ENCODE data around the gene POP4.

The POP4 gene

DNA sequence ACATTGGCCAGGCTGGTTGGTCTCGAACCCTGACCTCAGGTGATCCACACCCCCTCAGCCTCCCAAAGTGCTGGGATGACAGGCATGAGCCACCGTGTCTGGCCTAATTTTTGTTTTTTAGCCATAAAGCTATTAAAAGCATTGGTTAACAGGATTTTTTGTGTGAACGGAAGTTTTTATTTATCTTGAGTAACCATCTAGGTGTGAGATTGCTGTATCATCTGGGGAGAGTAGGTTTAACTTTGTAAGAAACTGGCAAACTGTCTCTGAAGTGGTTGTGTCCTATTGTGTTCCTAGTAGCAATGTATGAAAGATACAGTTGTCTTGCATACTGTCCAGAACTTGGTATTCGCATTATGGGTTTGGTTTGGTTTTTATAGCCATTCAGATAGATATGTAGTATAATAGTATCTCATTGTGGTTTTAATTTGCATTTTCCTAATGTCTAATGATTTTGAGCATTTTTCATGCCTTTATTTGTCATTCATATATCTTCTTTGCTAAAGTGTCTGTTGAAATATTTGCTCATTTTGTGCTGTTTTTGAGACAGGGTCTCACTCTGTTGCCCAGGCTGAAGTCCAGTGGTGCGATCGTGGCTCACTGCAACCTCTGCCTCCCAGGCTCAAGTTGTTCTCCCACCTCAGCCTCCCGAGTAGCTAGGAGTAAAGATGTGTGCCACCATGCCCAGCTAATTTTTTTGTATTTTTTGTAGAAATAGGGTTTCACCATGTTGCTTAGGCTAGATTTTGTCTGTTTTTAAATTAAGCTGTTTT lies 45.7 kb downstream of the POP4 start:
- Histone ChIP-seq H3K4me3 (ENCODE audit: control insufficient read depth in 1 of 7, extremely low read depth in 1 of 7, insufficient read depth in 4 of 7, low read depth in 2 of 7, low read length in 6 of 7) (no peak overlapping the region), H3K9me3 (ENCODE audit: control extremely low read depth in 1 of 5, control insufficient read depth in 4 of 5, insufficient read depth in 2 of 5, low read depth in 1 of 5, low read length in 4 of 5) (no peaks in the 10 kb centered on the region), H3K27ac (ENCODE audit: insufficient read depth in 1 of 2, low read depth in 1 of 2, low read length in 2 of 2, poor library complexity in 1 of 2, severe bottlenecking in 2 of 2) (no peak overlapping the region), H3K27me3 (replicated peaks in 2 of 5; ENCODE audit: control insufficient read depth in 4 of 5, insufficient read depth in 5 of 5, low read length in 4 of 5) (no peaks in the 10 kb centered on the region), H3K36me3 (ENCODE audit: control insufficient read depth in 4 of 4, insufficient read depth in 4 of 4, low read length in 3 of 4) (no peaks in the 10 kb centered on the region), H3K4me1 (ENCODE audit: control extremely low read depth in 1 of 4, control insufficient read depth in 4 of 4, insufficient read depth in 4 of 4, low read length in 3 of 4) (peaks cover 0 to 5% (median 2%) of the 10 kb centered on the region in 4 experiments)
- ChIA-PET CTCF (no interaction called here), POLR2A (no interaction called here)
- DNase-seq, result no peak
- 82% methylated on average over 5 of the region's 7 CpGs for WGBS (ENCODE audit: insufficient coverage)

GRCh38 chr19:29653398-29653797 lies 47.3 kb downstream of the POP4 start:
- Histone ChIP-seq H3K4me3 (ENCODE audit: control insufficient read depth in 1 of 7, extremely low read depth in 1 of 7, insufficient read depth in 4 of 7, low read depth in 2 of 7, low read length in 6 of 7) (no peak overlapping the region), H3K36me3 (ENCODE audit: control insufficient read depth in 4 of 4, insufficient read depth in 4 of 4, low read length in 3 of 4) (no peaks in the 10 kb centered on the region), H3K9me3 (ENCODE audit: control extremely low read depth in 1 of 5, control insufficient read depth in 4 of 5, insufficient read depth in 2 of 5, low read depth in 1 of 5, low read length in 4 of 5) (no peaks in the 10 kb centered on the region), H3K27ac (ENCODE audit: insufficient read depth in 1 of 2, low read depth in 1 of 2, low read length in 2 of 2, poor library complexity in 1 of 2, severe bottlenecking in 2 of 2) (no peak overlapping the region), H3K4me1 (ENCODE audit: control extremely low read depth in 1 of 4, control insufficient read depth in 4 of 4, insufficient read depth in 4 of 4, low read length in 3 of 4) (peaks cover 0 to 5% (median 0%) of the 10 kb centered on the region in 4 experiments), H3K27me3 (replicated peaks in 2 of 5; ENCODE audit: control insufficient read depth in 4 of 5, insufficient read depth in 5 of 5, low read length in 4 of 5) (no peaks in the 10 kb centered on the region)
- WGBS (ENCODE audit: insufficient coverage), result 100% methylated on average over 1 of the region's 5 CpGs
- CTCF ChIA-PET, result no interaction called here
- POLR2A ChIA-PET, result no interaction called here
- no peak for DNase-seq

DNA sequence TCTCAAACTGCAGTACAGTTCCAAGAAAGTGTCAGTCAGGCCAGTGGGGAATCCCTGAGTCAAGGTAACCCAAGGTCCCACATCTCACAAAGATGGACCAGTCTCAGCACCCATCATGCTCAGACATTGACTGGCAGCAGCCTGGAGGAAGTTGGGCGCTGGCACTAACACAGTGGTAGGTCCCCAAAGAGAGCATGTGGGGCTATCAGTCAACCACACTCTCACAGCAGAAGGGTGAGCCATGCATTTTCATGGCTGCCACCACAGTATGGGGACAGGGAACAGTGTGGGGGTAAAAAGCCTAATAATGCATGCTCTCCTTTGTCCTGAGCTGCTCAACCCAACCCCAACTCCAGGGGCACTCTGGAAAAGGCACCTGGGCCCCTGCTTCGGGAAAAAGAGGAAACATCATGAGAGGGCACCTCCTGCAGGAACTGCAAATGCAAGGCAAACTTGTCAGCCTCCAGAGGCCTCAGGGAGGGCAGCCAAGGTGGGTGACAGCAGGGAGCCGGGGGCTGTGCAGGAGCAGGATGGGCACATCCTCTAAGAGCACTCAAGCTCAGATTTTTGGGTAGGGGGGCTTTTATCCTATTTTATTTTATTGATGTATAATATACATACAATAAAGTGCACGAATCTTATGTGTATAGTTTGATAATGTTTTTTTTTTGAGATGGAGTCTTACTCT lies 49.7 kb downstream of the POP4 start:
- Histone ChIP-seq H3K27ac (ENCODE audit: insufficient read depth in 1 of 2, low read depth in 1 of 2, low read length in 2 of 2, poor library complexity in 1 of 2, severe bottlenecking in 2 of 2) (no peak overlapping the region), H3K27me3 (replicated peaks in 2 of 5; ENCODE audit: control insufficient read depth in 4 of 5, insufficient read depth in 5 of 5, low read length in 4 of 5) (no peaks in the 10 kb centered on the region), H3K4me3 (ENCODE audit: control insufficient read depth in 1 of 7, extremely low read depth in 1 of 7, insufficient read depth in 4 of 7, low read depth in 2 of 7, low read length in 6 of 7) (no peak overlapping the region), H3K36me3 (ENCODE audit: control insufficient read depth in 4 of 4, insufficient read depth in 4 of 4, low read length in 3 of 4) (no peaks in the 10 kb centered on the region), H3K9me3 (ENCODE audit: control extremely low read depth in 1 of 5, control insufficient read depth in 4 of 5, insufficient read depth in 2 of 5, low read depth in 1 of 5, low read length in 4 of 5) (no peaks in the 10 kb centered on the region), H3K4me1 (ENCODE audit: control extremely low read depth in 1 of 4, control insufficient read depth in 4 of 4, insufficient read depth in 4 of 4, low read length in 3 of 4) (no peaks in the 10 kb centered on the region)
- 0% methylated on average over 1 of the region's 4 CpGs for WGBS (ENCODE audit: insufficient coverage)
- ChIA-PET CTCF (interaction anchor here (1.3 to 1.7 kb wide), 2 partner anchors 26 to 46 kb away, joined by 3 to 4 read pairs; no protein-coding TSS in a partner anchor), POLR2A (no interaction called here)
- no peak for DNase-seq

DNA sequence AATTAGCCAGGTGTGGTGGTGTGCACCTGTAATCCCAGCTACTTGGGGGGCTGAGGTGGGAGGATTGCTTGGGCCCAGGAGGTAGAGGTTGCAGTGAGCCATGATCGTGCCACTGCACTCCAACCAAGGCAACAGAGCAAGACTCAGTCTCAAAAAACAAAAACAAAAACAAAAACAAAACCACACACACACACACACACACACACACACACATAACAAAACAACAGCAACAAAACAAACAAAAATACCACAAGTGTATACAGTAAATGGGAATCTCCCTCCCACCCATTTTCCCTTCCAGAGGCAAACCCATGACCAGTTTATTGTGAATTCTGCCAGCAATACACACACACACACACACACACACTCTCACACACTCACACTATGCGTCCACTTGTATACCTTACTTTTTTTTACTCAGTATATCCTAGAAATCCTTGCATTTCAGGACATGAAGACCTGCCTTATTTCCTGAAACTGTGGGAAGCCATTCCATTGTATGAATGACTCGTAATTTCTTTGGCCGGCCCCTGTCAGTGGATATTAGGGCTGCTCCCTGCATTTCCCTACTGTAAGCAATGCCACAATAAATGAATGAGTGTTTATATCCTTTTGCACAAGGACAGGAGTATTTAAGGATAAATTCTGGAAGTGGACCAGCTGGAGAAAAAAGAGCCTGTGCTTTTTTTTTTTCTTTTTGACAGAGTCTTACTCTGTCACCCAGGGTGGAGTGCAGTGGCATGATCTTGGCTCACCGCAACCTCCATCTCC lies 52.3 kb downstream of the POP4 start:
- Histone ChIP-seq H3K4me1 (ENCODE audit: control extremely low read depth in 1 of 4, control insufficient read depth in 4 of 4, insufficient read depth in 4 of 4, low read length in 3 of 4) (no peaks in the 10 kb centered on the region), H3K27ac (ENCODE audit: insufficient read depth in 1 of 2, low read depth in 1 of 2, low read length in 2 of 2, poor library complexity in 1 of 2, severe bottlenecking in 2 of 2) (no peak overlapping the region), H3K36me3 (ENCODE audit: control insufficient read depth in 4 of 4, insufficient read depth in 4 of 4, low read length in 3 of 4) (no peaks in the 10 kb centered on the region), H3K27me3 (replicated peaks in 2 of 5; ENCODE audit: control insufficient read depth in 4 of 5, insufficient read depth in 5 of 5, low read length in 4 of 5) (no peaks in the 10 kb centered on the region), H3K4me3 (ENCODE audit: control insufficient read depth in 1 of 7, extremely low read depth in 1 of 7, insufficient read depth in 4 of 7, low read depth in 2 of 7, low read length in 6 of 7) (no peak overlapping the region), H3K9me3 (ENCODE audit: control extremely low read depth in 1 of 5, control insufficient read depth in 4 of 5, insufficient read depth in 2 of 5, low read depth in 1 of 5, low read length in 4 of 5) (no peaks in the 10 kb centered on the region)
- ChIA-PET CTCF (interaction anchor here (1.0 to 1.7 kb wide), 2 partner anchors 14 to 15 kb away, joined by 4 to 6 read pairs; no protein-coding TSS in a partner anchor), POLR2A (no interaction called here)
- no peak for DNase-seq
- 98% methylated on average over 4 of the region's 5 CpGs for WGBS (ENCODE audit: insufficient coverage)

- no peaks in the 10 kb centered on the region for H3K9me3 ChIP-seq (ENCODE audit: control extremely low read depth in 1 of 5, control insufficient read depth in 4 of 5, insufficient read depth in 2 of 5, low read depth in 1 of 5, low read length in 4 of 5)
- no peak overlapping the region for H3K4me3 ChIP-seq (ENCODE audit: control insufficient read depth in 1 of 7, extremely low read depth in 1 of 7, insufficient read depth in 4 of 7, low read depth in 2 of 7, low read length in 6 of 7)
- peak overlapping the region in 1 of 2 experiments; percentile 3 for H3K27ac ChIP-seq (ENCODE audit: insufficient read depth in 1 of 2, low read depth in 1 of 2, low read length in 2 of 2, poor library complexity in 1 of 2, severe bottlenecking in 2 of 2)
- H3K27me3 ChIP-seq (replicated peaks in 2 of 5; ENCODE audit: control insufficient read depth in 4 of 5, insufficient read depth in 5 of 5, low read length in 4 of 5), result no peaks in the 10 kb centered on the region
- DNase-seq, result no peak
- no peaks in the 10 kb centered on the region for H3K36me3 ChIP-seq (ENCODE audit: control insufficient read depth in 4 of 4, insufficient read depth in 4 of 4, low read length in 3 of 4)
- ChIA-PET POLR2A (no interaction called here), CTCF (interaction anchor here (1.0 to 10.6 kb wide), 3 partner anchors 34 to 55 kb away, joined by 4 to 93 read pairs (median 23); partner anchors contain the start of genes C19orf12 and POP4)
- 97% methylated on average over 6 of the region's 10 CpGs for WGBS (ENCODE audit: insufficient coverage)
- H3K4me1 ChIP-seq (ENCODE audit: control extremely low read depth in 1 of 4, control insufficient read depth in 4 of 4, insufficient read depth in 4 of 4, low read length in 3 of 4), result peaks cover 0 to 16% (median 11%) of the 10 kb centered on the region in 4 experiments
These were observed 54.8 kb downstream of the POP4 start for GRCh38 chr19:29660835-29661234.

GRCh38 chr19:29662278-29662603 lies 56.2 kb downstream of the POP4 start:
- no peak overlapping the region for H3K27ac ChIP-seq (ENCODE audit: insufficient read depth in 1 of 2, low read depth in 1 of 2, low read length in 2 of 2, poor library complexity in 1 of 2, severe bottlenecking in 2 of 2)

More at GRCh38 chr19:29662278-29662603, 56.2 kb downstream of the POP4 start:
- H3K27me3 ChIP-seq (replicated peaks in 2 of 5; ENCODE audit: control insufficient read depth in 4 of 5, insufficient read depth in 5 of 5, low read length in 4 of 5), result no peaks in the 10 kb centered on the region
- POLR2A ChIA-PET, result no interaction called here
- H3K36me3 ChIP-seq (ENCODE audit: control insufficient read depth in 4 of 4, insufficient read depth in 4 of 4, low read length in 3 of 4), result no peaks in the 10 kb centered on the region
- H3K9me3 ChIP-seq (ENCODE audit: control extremely low read depth in 1 of 5, control insufficient read depth in 4 of 5, insufficient read depth in 2 of 5, low read depth in 1 of 5, low read length in 4 of 5), result no peaks in the 10 kb centered on the region
- no peak for DNase-seq
- CTCF ChIA-PET, result interaction anchor here (5.1 to 10.6 kb wide), 2 partner anchors 53 to 54 kb away, joined by 23 to 93 read pairs; partner anchors contain the start of genes C19orf12 and POP4
- H3K4me1 ChIP-seq (ENCODE audit: control extremely low read depth in 1 of 4, control insufficient read depth in 4 of 4, insufficient read depth in 4 of 4, low read length in 3 of 4), result peaks cover 0 to 30% (median 25%) of the 10 kb centered on the region in 4 experiments
- no peak overlapping the region for H3K4me3 ChIP-seq (ENCODE audit: control insufficient read depth in 1 of 7, extremely low read depth in 1 of 7, insufficient read depth in 4 of 7, low read depth in 2 of 7, low read length in 6 of 7)
- 93% methylated on average over 1 of the region's 1 CpG for WGBS (ENCODE audit: insufficient coverage)

Data from common myeloid progenitor, CD34-positive (primary cell).